HL-60 (cell line): ENCODE measurements around the gene SELENOO.

Source experiments
- POLR2AphosphoS5 ChIP-seq: IDR thresholded peaks from 2 replicates; pipeline ENCODE4 v1.6.1; 2012; ENCODE audit warnings: low read depth
- SPI1 ChIP-seq: IDR thresholded peaks from 2 replicates; pipeline ENCODE4 v1.6.1; 2012; ENCODE audit warnings: low read depth, mild to moderate bottlenecking, borderline replicate concordance
- TF ChIP-seq, protein P1 (sequence below): IDR thresholded peaks from one replicate; pipeline ENCODE4 v1.5.1; 2011; ENCODE audit warnings: low read length, control low read depth, inconsistent platforms; ENCODE audit not compliant: insufficient read depth
- TF ChIP-seq, protein P2 (sequence below): IDR thresholded peaks from 2 replicates; pipeline ENCODE4 v1.6.1; 2012; ENCODE audit warnings: low read depth; ENCODE audit not compliant: insufficient replicate concordance

DNA sequence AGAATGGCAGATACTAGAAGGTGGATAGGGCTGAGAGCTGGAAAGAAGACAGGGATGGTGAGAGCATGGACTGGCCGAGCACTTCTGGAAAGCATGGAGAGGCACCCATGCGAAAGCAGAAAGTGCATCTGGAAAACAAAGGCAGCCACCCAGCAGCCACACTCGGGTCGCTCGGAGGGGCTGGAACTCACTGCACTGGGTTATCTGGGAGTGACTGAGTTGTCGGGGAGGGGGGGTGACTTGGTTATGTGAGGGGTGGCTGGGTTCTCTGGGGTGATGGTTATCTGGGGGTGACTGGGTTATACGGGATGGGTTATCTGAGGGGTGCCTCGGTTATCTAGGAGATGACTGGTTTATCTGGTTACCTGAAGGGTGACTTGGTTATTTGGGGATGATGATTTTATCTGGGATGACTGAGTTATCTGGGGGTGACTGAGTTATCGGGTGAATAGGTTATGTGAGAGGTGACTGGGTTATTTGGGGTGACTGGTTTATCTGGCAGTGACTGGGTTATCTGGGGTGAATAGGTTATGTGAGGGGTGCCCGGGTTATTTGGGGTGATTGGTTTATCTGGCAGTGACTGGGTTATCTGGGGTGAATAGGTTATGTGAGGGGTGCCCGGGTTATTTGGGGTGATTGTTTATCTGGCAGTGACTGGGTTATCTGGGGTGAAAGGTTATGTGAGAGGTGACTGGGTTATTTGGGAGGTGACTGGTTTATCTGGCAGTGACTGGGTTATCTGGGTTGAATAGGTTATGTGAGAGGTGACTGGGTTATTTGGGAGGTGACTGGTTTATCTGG, 32.9 kb upstream of the SELENOO start:
- TF ChIP-seq, protein P1, sequence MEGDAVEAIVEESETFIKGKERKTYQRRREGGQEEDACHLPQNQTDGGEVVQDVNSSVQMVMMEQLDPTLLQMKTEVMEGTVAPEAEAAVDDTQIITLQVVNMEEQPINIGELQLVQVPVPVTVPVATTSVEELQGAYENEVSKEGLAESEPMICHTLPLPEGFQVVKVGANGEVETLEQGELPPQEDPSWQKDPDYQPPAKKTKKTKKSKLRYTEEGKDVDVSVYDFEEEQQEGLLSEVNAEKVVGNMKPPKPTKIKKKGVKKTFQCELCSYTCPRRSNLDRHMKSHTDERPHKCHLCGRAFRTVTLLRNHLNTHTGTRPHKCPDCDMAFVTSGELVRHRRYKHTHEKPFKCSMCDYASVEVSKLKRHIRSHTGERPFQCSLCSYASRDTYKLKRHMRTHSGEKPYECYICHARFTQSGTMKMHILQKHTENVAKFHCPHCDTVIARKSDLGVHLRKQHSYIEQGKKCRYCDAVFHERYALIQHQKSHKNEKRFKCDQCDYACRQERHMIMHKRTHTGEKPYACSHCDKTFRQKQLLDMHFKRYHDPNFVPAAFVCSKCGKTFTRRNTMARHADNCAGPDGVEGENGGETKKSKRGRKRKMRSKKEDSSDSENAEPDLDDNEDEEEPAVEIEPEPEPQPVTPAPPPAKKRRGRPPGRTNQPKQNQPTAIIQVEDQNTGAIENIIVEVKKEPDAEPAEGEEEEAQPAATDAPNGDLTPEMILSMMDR: no peak
- TF ChIP-seq, protein P2, sequence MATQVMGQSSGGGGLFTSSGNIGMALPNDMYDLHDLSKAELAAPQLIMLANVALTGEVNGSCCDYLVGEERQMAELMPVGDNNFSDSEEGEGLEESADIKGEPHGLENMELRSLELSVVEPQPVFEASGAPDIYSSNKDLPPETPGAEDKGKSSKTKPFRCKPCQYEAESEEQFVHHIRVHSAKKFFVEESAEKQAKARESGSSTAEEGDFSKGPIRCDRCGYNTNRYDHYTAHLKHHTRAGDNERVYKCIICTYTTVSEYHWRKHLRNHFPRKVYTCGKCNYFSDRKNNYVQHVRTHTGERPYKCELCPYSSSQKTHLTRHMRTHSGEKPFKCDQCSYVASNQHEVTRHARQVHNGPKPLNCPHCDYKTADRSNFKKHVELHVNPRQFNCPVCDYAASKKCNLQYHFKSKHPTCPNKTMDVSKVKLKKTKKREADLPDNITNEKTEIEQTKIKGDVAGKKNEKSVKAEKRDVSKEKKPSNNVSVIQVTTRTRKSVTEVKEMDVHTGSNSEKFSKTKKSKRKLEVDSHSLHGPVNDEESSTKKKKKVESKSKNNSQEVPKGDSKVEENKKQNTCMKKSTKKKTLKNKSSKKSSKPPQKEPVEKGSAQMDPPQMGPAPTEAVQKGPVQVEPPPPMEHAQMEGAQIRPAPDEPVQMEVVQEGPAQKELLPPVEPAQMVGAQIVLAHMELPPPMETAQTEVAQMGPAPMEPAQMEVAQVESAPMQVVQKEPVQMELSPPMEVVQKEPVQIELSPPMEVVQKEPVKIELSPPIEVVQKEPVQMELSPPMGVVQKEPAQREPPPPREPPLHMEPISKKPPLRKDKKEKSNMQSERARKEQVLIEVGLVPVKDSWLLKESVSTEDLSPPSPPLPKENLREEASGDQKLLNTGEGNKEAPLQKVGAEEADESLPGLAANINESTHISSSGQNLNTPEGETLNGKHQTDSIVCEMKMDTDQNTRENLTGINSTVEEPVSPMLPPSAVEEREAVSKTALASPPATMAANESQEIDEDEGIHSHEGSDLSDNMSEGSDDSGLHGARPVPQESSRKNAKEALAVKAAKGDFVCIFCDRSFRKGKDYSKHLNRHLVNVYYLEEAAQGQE: no peak
- no peak for TF ChIP-seq SPI1
- TF ChIP-seq POLR2AphosphoS5: no peak
